HepG2 (cell line): ENCODE measurements around the gene EEF1AKMT3. TPM values are rescaled to one million over a fixed set of nuclear protein-coding genes. Genes with fewer than 3 reads are reported as not detected.
A peak's percentile ranks its signal among the peaks of the same experiment; 100 is the strongest.

Experiments used
- EED ChIP-seq: sonication (generic); formaldehyde crosslinking; IDR thresholded peaks from 2 replicates; pipeline ENCODE4 v1.5.0; 2020; ENCODE audit warnings: mild to moderate bottlenecking, missing genetic modification reagents
- GATAD1 ChIP-seq: IDR thresholded peaks from 2 replicates; pipeline ENCODE4 v1.6.1; 2016; ENCODE audit warnings: missing genetic modification reagents, missing compliant biosample characterization
- KLF6 ChIP-seq: IDR thresholded peaks from 2 replicates; pipeline ENCODE4 v1.8.0; 2016; ENCODE audit warnings: missing biosample characterization, missing genetic modification reagents
- NCOA2 ChIP-seq: sonication (generic); formaldehyde crosslinking; IDR thresholded peaks from 2 replicates; pipeline ENCODE4 v1.8.0; 2022; ENCODE audit warnings: inconsistent platforms
- NFATC3 ChIP-seq: sonication (generic); formaldehyde crosslinking; IDR thresholded peaks from 2 replicates; pipeline ENCODE4 v1.5.1; 2020; ENCODE audit warnings: mild to moderate bottlenecking, missing genetic modification reagents
- NFRKB ChIP-seq: fragments of 450-650 bp; IDR thresholded peaks from 2 replicates; pipeline ENCODE4 v1.6.1; 2017
- PHF21A ChIP-seq: sonication (generic); formaldehyde crosslinking; IDR thresholded peaks from 2 replicates; pipeline ENCODE4 v1.5.0; 2020; ENCODE audit warnings: mild to moderate bottlenecking, missing genetic modification reagents
- POLR2AphosphoS5 ChIP-seq: IDR thresholded peaks from 2 replicates; pipeline ENCODE4 v1.6.1; 2012; ENCODE audit warnings: low read depth, low read length
- RBFOX2 ChIP-seq: fragments of 200-400 bp; formaldehyde crosslinking; IDR thresholded peaks from 2 replicates; pipeline ENCODE4 v1.6.1; 2017; ENCODE audit warnings: low read depth, mild to moderate bottlenecking, low read length
- SOX5 ChIP-seq: IDR thresholded peaks from 2 replicates; pipeline ENCODE4 v1.6.1; 2016; ENCODE audit warnings: borderline replicate concordance
- ZNF441 ChIP-seq: sonication (generic); formaldehyde crosslinking; IDR thresholded peaks from 2 replicates; pipeline ENCODE4 v1.7.0; 2021; ENCODE audit warnings: missing genetic modification reagents, borderline replicate concordance
- polyA plus RNA-seq, 8 experiments: library from polyadenylated mRNA; depleted of rRNA in 3 of 8; stranded (reverse) in 7 of 8; unstranded in 1 of 8; fragments of >200 nt; fragmentation: Illumina TruSeq in 4 of 8; extraction: Trizol in 4 of 8; gene quantifications; 2 replicates each; pipeline versions ENCODE4 v1.2.1 to v1.2.3, GENCODE V29; 2011 to 2016; ENCODE audit warnings: low read depth in 4 of 8, missing spikeins in 1 of 8, mixed read lengths in 1 of 8; ENCODE audit not compliant: insufficient read depth in 1 of 8
- total RNA-seq, 5 experiments: library from RNA; depleted of rRNA; stranded (reverse); fragments of >200 nt; fragmentation: Illumina TruSeq; extraction: Trizol; gene quantifications; 2 replicates each; pipeline ENCODE4 v1.2.3, GENCODE V29; 2016; ENCODE audit warnings: low read depth in 1 of 5
- TF ChIP-seq, protein P1 (sequence below): sonication (generic); formaldehyde crosslinking; IDR thresholded peaks from 2 replicates; pipeline ENCODE4 v1.5.0; 2020; ENCODE audit warnings: mild to moderate bottlenecking, missing genetic modification reagents, borderline replicate concordance
- TF ChIP-seq, protein P2 (sequence below): sonication (generic); formaldehyde crosslinking; IDR thresholded peaks from 2 replicates; pipeline ENCODE4 v1.4.0; 2020; ENCODE audit warnings: missing genetic modification reagents; ENCODE audit errors: not compliant biosample characterization
- TF ChIP-seq, protein P3 (sequence below): sonication (generic); formaldehyde crosslinking; IDR thresholded peaks from 2 replicates; pipeline ENCODE4 v1.9.0; 2022; ENCODE audit warnings: missing genetic modification reagents, mild to moderate bottlenecking, borderline replicate concordance
- TF ChIP-seq, protein P4 (sequence below): IDR thresholded peaks from 2 replicates; pipeline ENCODE4 v1.6.1; 2012; ENCODE audit warnings: inconsistent platforms
- TF ChIP-seq, protein P5 (sequence below): sonication (generic); formaldehyde crosslinking; IDR thresholded peaks from 2 replicates; pipeline ENCODE4 v1.4.0; 2020; ENCODE audit warnings: missing genetic modification reagents, borderline replicate concordance

Gene EEF1AKMT3
- total and polyA plus RNA-seq, 2 of the 13 experiments (the other 11 are each of a cell fraction or from before 2014, with no cell fraction given) = 4.7 to 11.4 TPM

DNA sequence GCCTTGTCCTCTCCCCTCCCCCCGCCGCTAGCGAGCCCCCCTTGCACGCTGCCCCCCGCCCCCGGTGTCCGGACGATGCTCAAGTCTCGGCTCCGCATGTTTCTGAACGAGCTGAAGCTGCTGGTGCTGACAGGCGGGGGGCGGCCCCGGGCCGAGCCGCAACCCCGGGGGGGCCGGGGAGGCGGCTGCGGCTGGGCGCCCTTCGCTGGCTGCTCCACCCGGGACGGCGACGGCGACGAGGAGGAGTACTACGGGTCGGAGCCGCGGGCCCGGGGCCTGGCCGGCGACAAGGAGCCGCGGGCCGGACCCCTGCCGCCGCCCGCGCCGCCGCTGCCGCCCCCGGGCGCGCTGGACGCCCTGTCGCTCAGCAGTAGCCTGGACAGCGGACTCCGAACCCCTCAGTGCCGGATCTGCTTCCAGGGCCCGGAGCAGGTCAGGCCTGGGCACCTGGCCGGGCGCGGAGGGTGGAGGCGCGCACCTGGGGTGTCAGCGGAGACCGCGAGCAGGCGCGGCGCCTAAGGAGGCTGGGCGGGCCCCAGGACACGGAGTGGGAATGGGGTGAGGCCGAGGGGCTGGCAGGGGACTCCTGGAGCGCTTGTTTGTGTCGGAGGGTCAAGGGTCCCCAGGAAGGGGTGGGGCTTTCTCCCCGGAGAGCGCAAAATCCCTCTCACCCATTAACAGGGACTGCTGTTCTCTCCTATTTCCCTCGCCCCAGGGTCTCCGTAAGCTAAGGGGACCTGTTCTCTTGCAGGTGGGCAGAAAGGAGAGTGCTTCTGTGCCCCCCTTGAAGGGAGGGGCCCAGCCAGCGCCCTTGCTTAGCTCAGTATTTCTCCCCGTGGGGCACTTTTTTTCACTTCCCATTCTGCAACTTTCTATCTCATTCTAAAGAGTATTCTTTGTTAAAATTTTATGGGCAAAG, 16.7 kb upstream of the EEF1AKMT3 start (continued):
- TF ChIP-seq, protein P1, sequence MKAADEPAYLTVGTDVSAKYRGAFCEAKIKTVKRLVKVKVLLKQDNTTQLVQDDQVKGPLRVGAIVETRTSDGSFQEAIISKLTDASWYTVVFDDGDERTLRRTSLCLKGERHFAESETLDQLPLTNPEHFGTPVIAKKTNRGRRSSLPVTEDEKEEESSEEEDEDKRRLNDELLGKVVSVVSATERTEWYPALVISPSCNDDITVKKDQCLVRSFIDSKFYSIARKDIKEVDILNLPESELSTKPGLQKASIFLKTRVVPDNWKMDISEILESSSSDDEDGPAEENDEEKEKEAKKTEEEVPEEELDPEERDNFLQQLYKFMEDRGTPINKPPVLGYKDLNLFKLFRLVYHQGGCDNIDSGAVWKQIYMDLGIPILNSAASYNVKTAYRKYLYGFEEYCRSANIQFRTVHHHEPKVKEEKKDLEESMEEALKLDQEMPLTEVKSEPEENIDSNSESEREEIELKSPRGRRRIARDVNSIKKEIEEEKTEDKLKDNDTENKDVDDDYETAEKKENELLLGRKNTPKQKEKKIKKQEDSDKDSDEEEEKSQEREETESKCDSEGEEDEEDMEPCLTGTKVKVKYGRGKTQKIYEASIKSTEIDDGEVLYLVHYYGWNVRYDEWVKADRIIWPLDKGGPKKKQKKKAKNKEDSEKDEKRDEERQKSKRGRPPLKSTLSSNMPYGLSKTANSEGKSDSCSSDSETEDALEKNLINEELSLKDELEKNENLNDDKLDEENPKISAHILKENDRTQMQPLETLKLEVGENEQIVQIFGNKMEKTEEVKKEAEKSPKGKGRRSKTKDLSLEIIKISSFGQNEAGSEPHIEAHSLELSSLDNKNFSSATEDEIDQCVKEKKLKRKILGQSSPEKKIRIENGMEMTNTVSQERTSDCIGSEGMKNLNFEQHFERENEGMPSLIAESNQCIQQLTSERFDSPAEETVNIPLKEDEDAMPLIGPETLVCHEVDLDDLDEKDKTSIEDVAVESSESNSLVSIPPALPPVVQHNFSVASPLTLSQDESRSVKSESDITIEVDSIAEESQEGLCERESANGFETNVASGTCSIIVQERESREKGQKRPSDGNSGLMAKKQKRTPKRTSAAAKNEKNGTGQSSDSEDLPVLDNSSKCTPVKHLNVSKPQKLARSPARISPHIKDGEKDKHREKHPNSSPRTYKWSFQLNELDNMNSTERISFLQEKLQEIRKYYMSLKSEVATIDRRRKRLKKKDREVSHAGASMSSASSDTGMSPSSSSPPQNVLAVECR (CRISPR knock-in tag) = peak; percentile 78
- TF ChIP-seq, protein P2, sequence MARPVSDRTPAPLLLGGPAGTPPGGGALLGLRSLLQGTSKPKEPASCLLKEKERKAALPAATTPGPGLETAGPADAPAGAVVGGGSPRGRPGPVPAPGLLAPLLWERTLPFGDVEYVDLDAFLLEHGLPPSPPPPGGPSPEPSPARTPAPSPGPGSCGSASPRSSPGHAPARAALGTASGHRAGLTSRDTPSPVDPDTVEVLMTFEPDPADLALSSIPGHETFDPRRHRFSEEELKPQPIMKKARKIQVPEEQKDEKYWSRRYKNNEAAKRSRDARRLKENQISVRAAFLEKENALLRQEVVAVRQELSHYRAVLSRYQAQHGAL (CRISPR knock-in tag) = no peak
- TF ChIP-seq, protein P3, sequence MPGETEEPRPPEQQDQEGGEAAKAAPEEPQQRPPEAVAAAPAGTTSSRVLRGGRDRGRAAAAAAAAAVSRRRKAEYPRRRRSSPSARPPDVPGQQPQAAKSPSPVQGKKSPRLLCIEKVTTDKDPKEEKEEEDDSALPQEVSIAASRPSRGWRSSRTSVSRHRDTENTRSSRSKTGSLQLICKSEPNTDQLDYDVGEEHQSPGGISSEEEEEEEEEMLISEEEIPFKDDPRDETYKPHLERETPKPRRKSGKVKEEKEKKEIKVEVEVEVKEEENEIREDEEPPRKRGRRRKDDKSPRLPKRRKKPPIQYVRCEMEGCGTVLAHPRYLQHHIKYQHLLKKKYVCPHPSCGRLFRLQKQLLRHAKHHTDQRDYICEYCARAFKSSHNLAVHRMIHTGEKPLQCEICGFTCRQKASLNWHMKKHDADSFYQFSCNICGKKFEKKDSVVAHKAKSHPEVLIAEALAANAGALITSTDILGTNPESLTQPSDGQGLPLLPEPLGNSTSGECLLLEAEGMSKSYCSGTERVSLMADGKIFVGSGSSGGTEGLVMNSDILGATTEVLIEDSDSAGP (CRISPR knock-in tag) = 0 out of 2 replicates have a peak, but pooled peaks have one; percentile 18
- TF ChIP-seq ZNF441 (CRISPR knock-in tag) = peak; percentile 21; the same call in 1 of the 2 replicates
- no peak for TF ChIP-seq NFRKB
- TF ChIP-seq NFATC3 (CRISPR knock-in tag) = no peak
- TF ChIP-seq POLR2AphosphoS5 = peak; percentile 63
- TF ChIP-seq, protein P4, sequence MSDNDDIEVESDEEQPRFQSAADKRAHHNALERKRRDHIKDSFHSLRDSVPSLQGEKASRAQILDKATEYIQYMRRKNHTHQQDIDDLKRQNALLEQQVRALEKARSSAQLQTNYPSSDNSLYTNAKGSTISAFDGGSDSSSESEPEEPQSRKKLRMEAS = peak; percentile 44; the same call in 1 of the 2 replicates
- TF ChIP-seq EED (CRISPR knock-in tag) = 0 out of 2 replicates have a peak, but pooled peaks have one; percentile 42
- 0 out of 2 replicates have a peak, but pooled peaks have one; percentile 51 for TF ChIP-seq KLF6
- TF ChIP-seq GATAD1 (CRISPR knock-in tag) = 0 out of 2 replicates have a peak, but pooled peaks have one; percentile 32
- TF ChIP-seq RBFOX2 = peak; percentile 87
- peak; percentile 24; the same call in 1 of the 2 replicates for TF ChIP-seq NCOA2 (CRISPR knock-in tag)
- TF ChIP-seq, protein P5, sequence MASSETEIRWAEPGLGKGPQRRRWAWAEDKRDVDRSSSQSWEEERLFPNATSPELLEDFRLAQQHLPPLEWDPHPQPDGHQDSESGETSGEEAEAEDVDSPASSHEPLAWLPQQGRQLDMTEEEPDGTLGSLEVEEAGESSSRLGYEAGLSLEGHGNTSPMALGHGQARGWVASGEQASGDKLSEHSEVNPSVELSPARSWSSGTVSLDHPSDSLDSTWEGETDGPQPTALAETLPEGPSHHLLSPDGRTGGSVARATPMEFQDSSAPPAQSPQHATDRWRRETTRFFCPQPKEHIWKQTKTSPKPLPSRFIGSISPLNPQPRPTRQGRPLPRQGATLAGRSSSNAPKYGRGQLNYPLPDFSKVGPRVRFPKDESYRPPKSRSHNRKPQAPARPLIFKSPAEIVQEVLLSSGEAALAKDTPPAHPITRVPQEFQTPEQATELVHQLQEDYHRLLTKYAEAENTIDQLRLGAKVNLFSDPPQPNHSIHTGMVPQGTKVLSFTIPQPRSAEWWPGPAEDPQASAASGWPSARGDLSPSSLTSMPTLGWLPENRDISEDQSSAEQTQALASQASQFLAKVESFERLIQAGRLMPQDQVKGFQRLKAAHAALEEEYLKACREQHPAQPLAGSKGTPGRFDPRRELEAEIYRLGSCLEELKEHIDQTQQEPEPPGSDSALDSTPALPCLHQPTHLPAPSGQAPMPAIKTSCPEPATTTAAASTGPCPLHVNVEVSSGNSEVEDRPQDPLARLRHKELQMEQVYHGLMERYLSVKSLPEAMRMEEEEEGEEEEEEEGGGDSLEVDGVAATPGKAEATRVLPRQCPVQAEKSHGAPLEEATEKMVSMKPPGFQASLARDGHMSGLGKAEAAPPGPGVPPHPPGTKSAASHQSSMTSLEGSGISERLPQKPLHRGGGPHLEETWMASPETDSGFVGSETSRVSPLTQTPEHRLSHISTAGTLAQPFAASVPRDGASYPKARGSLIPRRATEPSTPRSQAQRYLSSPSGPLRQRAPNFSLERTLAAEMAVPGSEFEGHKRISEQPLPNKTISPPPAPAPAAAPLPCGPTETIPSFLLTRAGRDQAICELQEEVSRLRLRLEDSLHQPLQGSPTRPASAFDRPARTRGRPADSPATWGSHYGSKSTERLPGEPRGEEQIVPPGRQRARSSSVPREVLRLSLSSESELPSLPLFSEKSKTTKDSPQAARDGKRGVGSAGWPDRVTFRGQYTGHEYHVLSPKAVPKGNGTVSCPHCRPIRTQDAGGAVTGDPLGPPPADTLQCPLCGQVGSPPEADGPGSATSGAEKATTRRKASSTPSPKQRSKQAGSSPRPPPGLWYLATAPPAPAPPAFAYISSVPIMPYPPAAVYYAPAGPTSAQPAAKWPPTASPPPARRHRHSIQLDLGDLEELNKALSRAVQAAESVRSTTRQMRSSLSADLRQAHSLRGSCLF = no peak
- TF ChIP-seq PHF21A = peak; percentile 56; the same call in 1 of the 2 replicates
- no peak; the same call in 1 of the 2 replicates for TF ChIP-seq SOX5 (CRISPR knock-in tag)
